HT1080 (cell line): ENCODE results near the gene SLC13A3. TPM values are rescaled to one million over a fixed set of nuclear protein-coding genes. Genes with fewer than 3 reads are reported as not detected.
A peak's percentile ranks its signal among the peaks of the same experiment; 100 is the strongest.

Experiments used
- DNase-seq: peaks from one replicate; pipeline ENCODE4 v3.0.0-alpha.2; 2015; ENCODE audit warnings: low read depth
- total RNA-seq: library from RNA; depleted of rRNA; stranded (reverse); fragments of >200 nt; shearing (Covaris generic); gene quantifications from 2 replicates; pipeline ENCODE4 v1.2.3, GENCODE V29; 2014; rRNA removed

SLC13A3 gene
- total RNA-seq, 1 experiment from 2014 or later: not detected

- no peak for DNase-seq
Observed at GRCh38 chr20:46543959-46544358, 107.3 kb downstream of the SLC13A3 start.

DNA sequence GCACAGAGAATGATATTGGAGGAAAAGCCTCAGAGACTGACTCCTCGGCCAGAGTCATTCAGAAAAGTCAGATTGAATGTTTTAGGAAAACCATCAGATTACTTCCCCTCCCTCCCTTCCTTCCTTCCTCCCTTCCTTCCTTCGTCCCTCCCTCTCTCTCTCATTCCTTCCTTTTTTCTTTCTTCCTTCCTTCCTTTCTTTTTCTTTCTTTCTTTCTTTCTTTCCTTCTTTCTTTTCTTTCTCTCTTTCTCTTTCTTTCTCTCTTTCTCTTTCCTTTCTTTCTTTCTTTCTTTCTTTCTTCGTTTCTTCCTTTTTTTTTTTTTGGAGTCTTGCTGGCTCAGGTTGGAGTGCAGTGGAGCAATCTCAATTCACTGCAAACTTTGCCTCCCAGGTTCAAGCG is 108.2 kb downstream of the SLC13A3 start:
- no peak for DNase-seq

DNA sequence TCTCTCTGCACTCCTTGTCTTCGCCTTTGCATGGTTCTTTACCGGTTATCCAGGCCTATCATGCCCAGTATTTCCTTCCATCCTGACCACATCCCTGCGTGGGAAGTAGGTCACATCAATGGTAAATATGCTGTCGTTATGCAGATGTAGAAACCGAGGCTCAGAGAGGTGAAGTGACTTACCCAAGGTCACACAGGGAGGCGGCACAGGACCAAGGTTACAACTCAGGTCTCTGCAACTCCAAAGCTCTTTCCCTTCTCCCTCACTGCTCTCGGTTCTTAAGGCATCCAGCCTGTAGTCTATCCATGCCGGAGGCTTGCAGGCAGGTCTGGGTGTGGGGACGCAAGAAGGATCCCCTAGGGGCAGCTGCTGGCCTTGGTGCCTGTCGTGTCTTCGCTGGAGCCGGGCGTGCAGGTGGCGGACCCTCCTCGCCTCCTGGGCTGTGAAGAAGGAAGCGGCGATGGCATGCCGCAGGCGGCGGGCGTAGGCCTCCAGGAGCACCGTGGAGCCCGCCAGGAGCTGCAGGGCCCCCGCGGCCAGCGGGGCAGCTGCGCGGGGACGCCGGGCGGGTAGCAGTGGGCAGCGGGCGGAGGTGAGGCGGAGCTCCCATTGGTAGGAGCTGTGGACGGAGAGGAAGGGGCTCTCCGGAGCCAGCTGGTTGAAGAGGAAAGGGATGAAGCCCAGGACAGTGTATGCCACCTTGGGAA is 109.9 kb downstream of the SLC13A3 start:
- DNase-seq: no peak

DNA sequence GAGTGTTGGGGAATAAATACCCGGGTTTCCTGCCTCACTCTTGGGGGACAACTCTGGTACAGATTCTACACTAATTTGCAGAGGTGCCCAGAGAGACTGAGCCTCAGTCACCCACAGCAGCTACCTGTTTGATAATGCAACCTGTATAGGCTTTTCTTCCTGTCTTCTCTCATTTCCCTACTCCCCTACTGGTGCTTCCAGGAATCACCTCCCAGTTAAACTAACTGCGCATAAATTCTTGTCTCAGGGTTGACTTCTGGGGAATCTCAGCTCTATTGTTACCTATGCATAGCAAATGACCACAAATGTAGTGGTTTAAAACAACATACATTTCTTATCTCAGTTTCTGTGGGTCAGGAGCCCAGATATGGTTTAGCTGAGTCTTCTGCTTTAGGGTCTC is 112.1 kb downstream of the SLC13A3 start:
- no peak for DNase-seq

GRCh38 chr20:46530640-46531039 is 120.6 kb downstream of the SLC13A3 start:
- no peak for DNase-seq

DNA sequence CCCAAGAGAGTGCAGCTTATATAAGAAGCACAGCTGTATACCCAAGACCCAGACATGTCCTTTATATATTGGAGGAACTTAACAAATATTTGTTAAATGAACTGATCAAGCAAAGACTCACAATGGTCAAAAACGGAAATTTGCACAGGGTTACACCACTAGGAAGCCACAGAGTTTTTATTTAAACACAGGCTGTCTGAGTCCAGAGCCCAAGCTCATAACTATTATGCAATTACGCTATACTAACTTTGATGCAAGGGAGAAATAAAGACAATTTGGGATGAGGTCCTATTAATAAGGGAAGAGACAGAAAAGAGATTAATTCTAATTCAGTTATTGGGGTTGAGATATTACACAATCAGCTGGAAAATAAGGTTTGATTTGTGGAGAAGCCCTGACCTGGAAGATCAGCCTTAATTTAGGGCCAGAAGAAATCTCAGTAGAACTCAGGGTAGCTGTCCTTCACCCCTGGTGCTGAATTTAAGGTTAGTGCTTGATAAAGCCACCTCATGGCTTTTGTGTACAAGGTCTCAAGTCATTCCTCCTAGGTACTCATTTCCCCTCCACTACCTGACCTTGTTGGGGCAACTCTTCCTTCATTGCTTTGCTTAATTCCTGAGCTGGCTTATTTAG is 127.4 kb downstream of the SLC13A3 start:
- DNase-seq: no peak

GRCh38 chr20:46523108-46523507 is 128.2 kb downstream of the SLC13A3 start:
- DNase-seq: no peak

DNA sequence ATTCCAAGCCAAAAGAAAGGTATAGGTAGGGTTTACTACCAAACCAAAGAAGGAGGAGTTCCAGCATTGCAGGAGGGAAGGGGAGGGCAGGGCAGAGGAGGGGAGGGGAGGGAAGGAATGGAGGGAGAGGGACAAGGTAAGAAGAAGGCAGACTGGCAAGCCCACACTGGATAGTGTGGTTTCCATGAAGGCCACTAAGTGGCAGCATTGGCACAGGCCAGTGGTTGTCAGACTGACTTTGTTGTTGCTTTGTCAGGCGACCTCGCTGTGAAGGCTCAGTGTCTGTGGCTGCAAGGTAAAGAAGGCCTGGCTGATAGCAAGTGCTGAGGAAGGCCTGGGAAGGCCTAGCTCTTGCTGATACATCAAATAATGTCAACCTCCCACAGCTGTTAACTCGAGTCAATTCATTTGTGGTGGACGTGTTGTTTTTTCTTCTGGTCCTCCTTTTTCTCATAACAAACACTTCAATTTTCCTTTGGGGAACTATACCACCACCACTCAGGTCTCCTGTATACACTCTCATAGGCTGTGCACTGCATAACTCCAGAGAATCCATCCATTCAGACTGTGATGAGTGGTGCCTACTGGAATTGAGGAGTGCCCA is 130.2 kb downstream of the SLC13A3 start:
- DNase-seq: peak; percentile 52

GRCh38 chr20:46520540-46520939 is 130.7 kb downstream of the SLC13A3 start:
- no peak for DNase-seq

DNA sequence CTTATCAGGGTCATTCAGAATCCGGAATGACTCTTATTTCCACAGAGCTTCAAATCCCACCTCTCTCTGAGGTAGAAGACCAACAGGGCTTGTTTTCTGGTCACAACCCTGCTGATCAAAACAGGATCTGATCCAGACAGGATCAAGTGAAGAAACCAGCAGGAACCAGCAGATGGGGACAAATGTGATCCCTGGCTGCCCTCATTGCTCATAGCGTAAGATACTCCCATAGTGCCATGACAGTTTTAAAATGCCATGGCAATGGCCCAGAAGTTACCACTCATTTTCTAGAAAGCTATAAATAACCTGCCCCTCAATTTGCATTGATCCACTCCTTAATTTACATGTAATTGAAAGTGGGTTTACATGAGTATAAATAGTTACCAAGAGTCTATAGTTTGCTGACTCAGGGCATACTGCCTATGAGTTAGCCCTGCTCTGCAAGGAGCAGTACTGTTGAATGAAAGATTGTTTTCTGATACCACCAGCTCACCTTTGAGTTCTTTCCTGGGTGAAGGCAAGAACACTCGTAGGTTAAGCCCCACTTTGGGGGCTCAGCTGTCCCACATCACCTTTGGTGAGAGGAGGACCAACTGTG is 131.7 kb downstream of the SLC13A3 start:
- no peak for DNase-seq

- DNase-seq: no peak
Observed at GRCh38 chr20:46512943-46513844, 138.1 kb downstream of the SLC13A3 start, which contains the start of gene ZNF334. Gene ZNF334, minus strand, starts transcription at chr20:46513559. Its CDS starts 1,457 bp downstream, at chr20:46512102.

DNA sequence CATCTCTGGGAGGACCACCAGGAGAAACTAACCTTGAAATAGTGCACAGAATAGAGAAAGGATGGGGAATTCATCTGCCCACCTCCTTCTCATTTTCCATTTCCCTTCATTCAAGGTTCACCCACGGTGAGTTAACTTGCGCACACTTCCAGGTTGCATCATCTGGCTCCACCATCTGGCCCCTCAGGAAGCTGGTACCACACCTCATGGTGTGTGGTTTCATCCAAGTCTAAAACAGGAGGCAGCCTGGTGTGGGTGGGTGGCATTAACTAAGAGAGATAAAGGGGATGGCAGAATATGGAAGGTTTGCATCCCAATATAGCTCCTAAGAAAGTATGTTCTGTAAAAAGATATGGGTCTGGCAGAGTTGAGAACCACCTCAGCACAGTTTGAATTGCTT is 141.7 kb downstream of the SLC13A3 start:
- DNase-seq: no peak

Other genes with a start within 250 kb of the SLC13A3 start
- gene ELMO2, start 244.8 kb downstream of the SLC13A3 start, total RNA-seq: 21.3 and 24.3 TPM in 2 replicates
- not detected in 2 replicates for gene ZNF334, start 137.9 kb downstream of the SLC13A3 start, total RNA-seq
- not detected in 2 replicates for gene OCSTAMP, start 100.8 kb downstream of the SLC13A3 start, total RNA-seq
- 19.3 and 23.8 TPM in 2 replicates for gene TP53RK, start 38.0 kb upstream of the SLC13A3 start, total RNA-seq
- 0.55 TPM in 1 of 2 replicates, not detected in the other for gene SLC2A10, start 58.2 kb upstream of the SLC13A3 start, total RNA-seq
- gene EYA2, start 243.4 kb upstream of the SLC13A3 start, total RNA-seq: not detected in 2 replicates